Neural cell (in vitro differentiated cells): ENCODE measurements around the gene RUFY3. TPM values are rescaled to one million over a fixed set of nuclear protein-coding genes. Genes with fewer than 3 reads are reported as not detected.

ENCODE experiments used
- H2AFZ ChIP-seq: fragments of 200-600, 300-800 bp; sonication (generic), shearing (Covaris generic); 2 replicates; pipeline ENCODE4 v1.6.0; 2014; ENCODE audit warnings: low read depth, mild to moderate bottlenecking, antibody characterized with exemption, low read length, moderate library complexity
- H3F3A ChIP-seq: fragments of 200-600 bp; shearing (Covaris generic); 2 replicates; pipeline ENCODE4 v1.6.1; 2016; ENCODE audit warnings: mild to moderate bottlenecking, moderate library complexity, mixed read lengths, antibody characterized with exemption, low read length; ENCODE audit not compliant: insufficient read depth, poor library complexity, severe bottlenecking
- H3K27ac ChIP-seq: fragments of 200-600, 300-800 bp; sonication (generic), shearing (Covaris generic); 2 replicates; pipeline ENCODE4 v1.5.1; 2014; ENCODE audit warnings: mild to moderate bottlenecking, low read length, moderate library complexity
- H3K27me3 ChIP-seq: fragments of 300-800, 200-600 bp; sonication (generic), shearing (Covaris generic); 2 replicates; pipeline ENCODE4 v1.6.0; 2014; ENCODE audit warnings: mild to moderate bottlenecking, low read depth, low read length, moderate library complexity; ENCODE audit not compliant: insufficient read depth
- H3K36me3 ChIP-seq: fragments of 300-800, 200-600 bp; sonication (generic), shearing (Covaris generic); 2 replicates; pipeline ENCODE4 v1.5.1; 2014; ENCODE audit warnings: mild to moderate bottlenecking, antibody characterized with exemption, low read length, moderate library complexity; ENCODE audit not compliant: insufficient read depth
- H3K4me2 ChIP-seq: fragments of 300-800, 200-600 bp; sonication (generic), shearing (Covaris generic); 2 replicates; pipeline ENCODE4 v1.6.0; 2014; ENCODE audit warnings: mild to moderate bottlenecking, low read length
- H3K4me3 ChIP-seq: fragments of 300-800, 200-600 bp; sonication (generic), shearing (Covaris generic); 2 replicates; pipeline ENCODE4 v1.5.1; 2014; ENCODE audit warnings: mild to moderate bottlenecking, low read length, moderate library complexity
- H3K79me2 ChIP-seq: fragments of 200-600 bp; shearing (Covaris generic); replicated peaks from 2 replicates; pipeline ENCODE4 v1.6.0; 2014; ENCODE audit warnings: mild to moderate bottlenecking, low read length, moderate library complexity; ENCODE audit not compliant: insufficient read depth
- H3K9ac ChIP-seq: fragments of 300-800, 200-600 bp; sonication (generic), shearing (Covaris generic); 2 replicates; pipeline ENCODE4 v1.6.1; 2016; ENCODE audit warnings: mild to moderate bottlenecking, low read length, mixed read lengths
- H3K9me2 ChIP-seq: fragments of 200-600 bp; shearing (Covaris generic); 2 replicates; pipeline ENCODE4 v1.6.1; 2016; ENCODE audit warnings: mild to moderate bottlenecking, low read length, mixed read lengths; ENCODE audit not compliant: insufficient read depth
- H3K9me3 ChIP-seq: fragments of 200-600, 300-800 bp; sonication (generic), shearing (Covaris generic); 2 replicates; pipeline ENCODE4 v1.6.1; 2016; ENCODE audit warnings: mild to moderate bottlenecking, mixed run types, low read length, moderate library complexity, mixed read lengths
- H4K20me1 ChIP-seq: fragments of 200-600 bp; shearing (Covaris generic); 2 replicates; pipeline ENCODE4 v1.6.1; 2016; ENCODE audit warnings: mild to moderate bottlenecking, mixed run types; ENCODE audit not compliant: insufficient read depth
- CTCF ChIP-seq: fragments of 450-650 bp; IDR thresholded peaks from 2 replicates; pipeline ENCODE4 v1.5.1; 2014; ENCODE audit warnings: antibody characterized with exemption, mild to moderate bottlenecking, moderate library complexity; ENCODE audit not compliant: poor library complexity, severe bottlenecking
- EP300 ChIP-seq: fragments of 450-650 bp; conservative IDR thresholded peaks from 2 replicates; pipeline ENCODE4 v1.6.1; 2014; ENCODE audit warnings: antibody characterized with exemption, mild to moderate bottlenecking, moderate library complexity; ENCODE audit not compliant: poor library complexity, severe bottlenecking
- EZH2 ChIP-seq: fragments of 200-600, 300-800 bp; shearing (Covaris generic), sonication (generic); IDR thresholded peaks from 2 replicates; pipeline ENCODE4 v1.6.1; 2014; ENCODE audit warnings: antibody characterized with exemption, low read length, borderline replicate concordance, mild to moderate bottlenecking; ENCODE audit not compliant: insufficient read depth, poor library complexity, severe bottlenecking
- MXI1 ChIP-seq: fragments of 450-650 bp; conservative IDR thresholded peaks from 2 replicates; pipeline ENCODE4 v1.6.1; 2014; ENCODE audit warnings: antibody characterized with exemption, mild to moderate bottlenecking; ENCODE audit not compliant: poor library complexity, severe bottlenecking
- POLR2AphosphoS5 ChIP-seq: IDR thresholded peaks from 2 replicates; pipeline ENCODE4 v1.6.1; 2012
- RAD21 ChIP-seq: fragments of 450-650 bp; conservative IDR thresholded peaks from 2 replicates; pipeline ENCODE4 v1.6.1; 2014; ENCODE audit warnings: antibody characterized with exemption, mild to moderate bottlenecking, moderate library complexity
- REST ChIP-seq: IDR thresholded peaks from 2 replicates; pipeline ENCODE4 v1.6.1; 2012; ENCODE audit warnings: borderline replicate concordance
- SMC3 ChIP-seq: fragments of 450-650 bp; conservative IDR thresholded peaks from 2 replicates; pipeline ENCODE4 v1.6.1; 2014; ENCODE audit warnings: antibody characterized with exemption, mild to moderate bottlenecking, moderate library complexity; ENCODE audit not compliant: poor library complexity
- TAF1 ChIP-seq: IDR thresholded peaks from 2 replicates; pipeline ENCODE4 v1.6.1; 2012; ENCODE audit warnings: low read depth
- polyA plus RNA-seq: library from polyadenylated mRNA; depleted of rRNA; stranded (reverse); fragments of >200 nt; gene quantifications from 2 replicates; pipeline ENCODE4 v1.2.3, GENCODE V29; 2014

Gene RUFY3
- polyA plus RNA-seq, 1 donor from 2014 or later = 414 TPM

- Histone ChIP-seq H3K4me2 (no peak overlapping the region), H4K20me1 (no peaks in the 10 kb centered on the region), H3K27me3 (no peaks in the 10 kb centered on the region), H3F3A (no peaks in the 10 kb centered on the region), H3K9me3 (no peaks in the 10 kb centered on the region), H3K36me3 (no peaks in the 10 kb centered on the region), H3K4me3 (no peak overlapping the region), H3K9me2 (no peaks in the 10 kb centered on the region), H3K79me2 (no peaks in the 10 kb centered on the region), H3K9ac (no peak overlapping the region), H2AFZ (no peak overlapping the region), H3K27ac (no peak overlapping the region)
- TF ChIP-seq POLR2AphosphoS5 = no peak
- no peak for TF ChIP-seq MXI1
- TF ChIP-seq TAF1 = no peak
Observed at GRCh38 chr4:70815370-70815769, 93.6 kb downstream of the RUFY3 start.

GRCh38 chr4:70816894-70817293, 95.1 kb downstream of the RUFY3 start:
- Histone ChIP-seq H3K27me3 (no peaks in the 10 kb centered on the region), H3K4me2 (no peak overlapping the region), H3K27ac (no peak overlapping the region), H2AFZ (no peak overlapping the region), H3K4me3 (no peak overlapping the region), H3K9ac (no peak overlapping the region), H3K36me3 (no peaks in the 10 kb centered on the region), H3K79me2 (no peaks in the 10 kb centered on the region), H3K9me3 (no peaks in the 10 kb centered on the region), H4K20me1 (no peaks in the 10 kb centered on the region), H3K9me2 (no peaks in the 10 kb centered on the region), H3F3A (no peaks in the 10 kb centered on the region)
- TF ChIP-seq MXI1 (no peak), CTCF (no peak), EP300 (no peak), POLR2AphosphoS5 (no peak), EZH2 (no peak), TAF1 (no peak), REST (no peak), SMC3 (no peak), RAD21 (no peak)
